Measurements from ENCODE around the gene VCAM1. TPM values are rescaled to one million over a fixed set of nuclear protein-coding genes. Genes with fewer than 3 reads are reported as not detected.
"Not testable (repeated sequence)": the region's sequence is repeated elsewhere in the genome, so short reads cannot be mapped to it uniquely, and the experiment has no call there.

Gene VCAM1
- polyA plus RNA-seq, 1 experiment, result 0.05 TPM

DNA sequence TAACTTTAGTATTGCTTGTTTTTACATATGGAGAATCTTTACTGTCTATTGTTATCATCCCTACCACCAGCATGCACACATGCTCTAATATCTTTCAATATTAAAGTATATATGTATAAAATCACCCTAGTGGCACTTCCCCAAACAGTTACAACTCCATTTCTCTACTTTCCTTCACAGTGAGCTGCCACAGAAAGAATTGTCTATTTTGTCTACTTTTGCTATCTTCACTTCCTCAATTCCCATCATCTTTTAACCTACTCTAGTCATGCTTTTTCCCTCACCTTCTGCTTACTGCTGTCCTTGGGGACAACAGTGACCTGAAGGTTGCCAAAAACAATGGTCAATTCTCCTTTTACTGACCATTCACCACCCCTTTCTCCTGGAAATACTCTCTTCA, 59.2 kb downstream of the VCAM1 start:
- no peak overlapping the region for H3K4me3 ChIP-seq (ENCODE audit: low read depth, low read length)
- TF ChIP-seq, protein P1, sequence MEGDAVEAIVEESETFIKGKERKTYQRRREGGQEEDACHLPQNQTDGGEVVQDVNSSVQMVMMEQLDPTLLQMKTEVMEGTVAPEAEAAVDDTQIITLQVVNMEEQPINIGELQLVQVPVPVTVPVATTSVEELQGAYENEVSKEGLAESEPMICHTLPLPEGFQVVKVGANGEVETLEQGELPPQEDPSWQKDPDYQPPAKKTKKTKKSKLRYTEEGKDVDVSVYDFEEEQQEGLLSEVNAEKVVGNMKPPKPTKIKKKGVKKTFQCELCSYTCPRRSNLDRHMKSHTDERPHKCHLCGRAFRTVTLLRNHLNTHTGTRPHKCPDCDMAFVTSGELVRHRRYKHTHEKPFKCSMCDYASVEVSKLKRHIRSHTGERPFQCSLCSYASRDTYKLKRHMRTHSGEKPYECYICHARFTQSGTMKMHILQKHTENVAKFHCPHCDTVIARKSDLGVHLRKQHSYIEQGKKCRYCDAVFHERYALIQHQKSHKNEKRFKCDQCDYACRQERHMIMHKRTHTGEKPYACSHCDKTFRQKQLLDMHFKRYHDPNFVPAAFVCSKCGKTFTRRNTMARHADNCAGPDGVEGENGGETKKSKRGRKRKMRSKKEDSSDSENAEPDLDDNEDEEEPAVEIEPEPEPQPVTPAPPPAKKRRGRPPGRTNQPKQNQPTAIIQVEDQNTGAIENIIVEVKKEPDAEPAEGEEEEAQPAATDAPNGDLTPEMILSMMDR (IDR thresholded peaks at IDR 0.05; ENCODE audit: insufficient read depth, low read depth, low read length), result no peak
- CTCF ChIA-PET, result no interaction called here
- no peaks in the 10 kb centered on the region for H3K27me3 ChIP-seq (ENCODE audit: control insufficient read depth, insufficient read depth, low read length)
- DNase-seq (ENCODE audit: low read depth), result no peak
- no peaks in the 10 kb centered on the region; the same call in 1 of the 2 replicates for H3K36me3 ChIP-seq (ENCODE audit: control insufficient read depth, insufficient read depth, low read length)
- POLR2A ChIA-PET, result no interaction called here

DNA sequence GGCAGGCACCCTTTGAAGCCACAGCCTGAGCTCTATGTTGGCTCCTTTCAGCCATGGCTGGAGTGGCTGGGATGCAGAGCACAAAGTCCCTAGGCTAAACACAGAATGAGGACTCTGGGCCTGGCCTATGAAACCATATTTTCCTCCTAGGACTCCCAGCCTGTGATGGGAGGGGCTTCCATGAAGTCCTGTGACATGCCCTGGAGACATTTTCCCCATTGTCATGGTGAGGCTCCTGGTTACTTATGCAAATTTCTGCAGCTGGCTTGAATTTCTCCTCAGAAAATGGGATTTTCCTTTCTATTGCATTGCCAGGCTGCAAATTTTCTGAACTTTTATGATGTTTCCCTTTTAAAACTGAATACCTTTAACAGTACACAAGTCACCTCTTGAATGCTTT, 61.3 kb downstream of the VCAM1 start:
- H3K27me3 ChIP-seq (ENCODE audit: control insufficient read depth, insufficient read depth, low read length), result no peaks in the 10 kb centered on the region
- TF ChIP-seq, protein P1 (IDR thresholded peaks at IDR 0.05; ENCODE audit: insufficient read depth, low read depth, low read length), result no peak
- ChIA-PET CTCF (no interaction called here), POLR2A (no interaction called here)
- H3K4me3 ChIP-seq (ENCODE audit: low read depth, low read length), result no peak overlapping the region
- H3K36me3 ChIP-seq (ENCODE audit: control insufficient read depth, insufficient read depth, low read length), result no peaks in the 10 kb centered on the region
- DNase-seq (ENCODE audit: low read depth), result no peak

DNA sequence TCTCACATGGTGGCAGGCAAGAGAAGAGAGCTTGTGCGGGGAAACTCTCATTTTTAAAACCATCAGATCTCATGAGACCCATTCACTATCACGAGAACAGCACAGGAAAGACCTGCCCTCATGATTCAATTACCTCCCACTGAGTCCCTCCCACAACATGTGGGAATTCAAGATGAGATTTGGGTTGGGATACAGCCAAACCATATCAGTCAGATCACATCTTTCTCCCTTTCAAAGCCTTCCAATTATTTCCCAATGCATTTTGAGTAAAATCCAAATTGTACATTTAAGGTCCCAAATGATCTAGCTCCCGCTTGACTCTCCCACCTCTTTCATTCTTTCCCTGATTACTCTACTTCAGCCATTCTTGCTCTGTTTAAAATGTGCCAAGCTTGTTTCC, 62.2 kb downstream of the VCAM1 start:
- DNase-seq (ENCODE audit: low read depth); H3K4me3 ChIP-seq (ENCODE audit: low read depth, low read length); H3K27me3 ChIP-seq (ENCODE audit: control insufficient read depth, insufficient read depth, low read length); H3K36me3 ChIP-seq (ENCODE audit: control insufficient read depth, insufficient read depth, low read length); CTCF ChIA-PET; POLR2A ChIA-PET: not testable (repeated sequence)

DNA sequence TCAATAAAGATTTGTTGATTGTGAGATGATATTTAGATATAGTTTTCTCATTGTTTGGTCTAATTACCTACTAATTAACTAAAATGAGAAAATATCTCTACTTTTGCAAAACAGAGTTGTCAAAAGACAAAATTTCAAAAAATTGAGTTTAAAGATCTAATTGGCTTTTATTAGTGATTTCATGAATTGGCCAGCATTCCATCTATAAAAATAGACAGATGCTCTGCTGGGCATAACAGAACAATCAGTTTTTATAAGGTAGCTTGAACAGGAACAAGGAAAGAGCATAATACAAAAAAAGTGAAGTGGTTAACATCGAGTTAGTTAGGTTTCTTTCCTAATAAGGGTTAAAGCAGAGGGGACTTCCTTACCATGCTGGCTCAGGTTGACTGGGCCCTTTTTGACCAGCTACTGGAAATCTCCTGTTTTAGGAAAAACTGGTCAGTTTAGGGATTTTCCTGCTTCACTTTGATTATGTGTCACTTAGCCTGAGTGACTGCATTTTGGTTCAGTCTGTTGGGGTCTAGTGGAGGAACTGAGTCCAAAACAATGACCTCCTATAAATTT, 63.0 kb downstream of the VCAM1 start:
- no peak overlapping the region for H3K4me3 ChIP-seq (ENCODE audit: low read depth, low read length)
- no peak for DNase-seq (ENCODE audit: low read depth)
- CTCF ChIA-PET, result no interaction called here
- no peaks in the 10 kb centered on the region for H3K36me3 ChIP-seq (ENCODE audit: control insufficient read depth, insufficient read depth, low read length)
- POLR2A ChIA-PET, result no interaction called here
- TF ChIP-seq, protein P1 (IDR thresholded peaks at IDR 0.05; ENCODE audit: insufficient read depth, low read depth, low read length), result no peak
- H3K27me3 ChIP-seq (ENCODE audit: control insufficient read depth, insufficient read depth, low read length), result no peaks in the 10 kb centered on the region; the same call in 1 of the 2 replicates

DNA sequence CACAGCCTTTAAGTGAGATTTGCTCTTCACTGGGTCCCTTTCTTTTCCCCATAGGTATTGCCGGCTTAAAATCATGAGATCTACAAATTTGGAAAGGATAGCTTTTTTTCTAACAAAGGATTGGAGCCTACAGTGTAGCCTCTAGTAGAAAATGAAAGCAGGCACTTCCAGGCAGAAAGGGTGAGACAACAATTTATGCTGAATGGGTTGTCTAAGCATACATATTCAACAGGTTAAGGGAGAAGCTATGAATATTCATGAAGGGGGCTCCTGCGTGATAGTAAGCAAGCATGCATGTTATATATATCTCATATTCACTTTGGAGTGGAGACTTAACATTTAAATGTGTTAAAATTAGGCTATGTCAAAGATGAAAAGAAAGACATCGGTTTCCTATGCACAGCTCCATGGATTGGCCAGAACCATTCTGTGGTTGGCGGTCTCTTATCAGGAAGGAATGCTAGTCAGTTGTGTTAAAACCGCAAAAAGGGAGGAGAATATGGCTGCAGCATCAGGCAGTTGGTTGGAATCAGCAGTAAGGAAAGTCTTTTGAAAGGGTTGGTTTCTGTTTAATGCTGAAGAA, 66.0 kb downstream of the VCAM1 start:
- no peak overlapping the region for H3K4me3 ChIP-seq (ENCODE audit: low read depth, low read length)
- no peaks in the 10 kb centered on the region; the same call in 1 of the 2 replicates for H3K27me3 ChIP-seq (ENCODE audit: control insufficient read depth, insufficient read depth, low read length)
- CTCF ChIA-PET, result no interaction called here
- POLR2A ChIA-PET, result no interaction called here
- no peaks in the 10 kb centered on the region for H3K36me3 ChIP-seq (ENCODE audit: control insufficient read depth, insufficient read depth, low read length)
- DNase-seq (ENCODE audit: low read depth), result no peak
- TF ChIP-seq, protein P1 (IDR thresholded peaks at IDR 0.05; ENCODE audit: insufficient read depth, low read depth, low read length), result no peak

DNA sequence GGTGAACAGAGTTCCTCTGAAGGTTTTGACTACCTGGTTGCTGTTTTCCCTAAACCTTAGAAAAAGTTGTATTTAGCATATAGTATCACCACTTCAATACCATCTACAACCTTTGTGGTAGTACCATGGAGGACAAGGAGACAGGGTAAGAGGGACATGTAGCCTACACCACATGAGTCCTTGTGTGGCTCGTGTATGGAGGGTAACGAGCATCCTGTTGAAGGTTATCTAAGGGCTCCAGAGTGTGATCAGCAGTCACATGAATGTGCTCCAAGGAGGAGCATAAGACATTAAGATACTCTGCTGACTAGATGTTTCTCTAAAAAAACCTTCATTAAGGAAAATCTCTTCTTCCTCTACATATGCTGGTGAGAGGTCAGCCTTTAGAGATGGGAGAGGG, 67.3 kb downstream of the VCAM1 start:
- Histone ChIP-seq H3K27me3 (ENCODE audit: control insufficient read depth, insufficient read depth, low read length) (no peaks in the 10 kb centered on the region; the same call in 1 of the 2 replicates), H3K36me3 (ENCODE audit: control insufficient read depth, insufficient read depth, low read length) (no peaks in the 10 kb centered on the region), H3K4me3 (ENCODE audit: low read depth, low read length) (no peak overlapping the region)
- CTCF ChIA-PET, result no interaction called here
- POLR2A ChIA-PET, result no interaction called here
- TF ChIP-seq, protein P1 (IDR thresholded peaks at IDR 0.05; ENCODE audit: insufficient read depth, low read depth, low read length), result no peak
- DNase-seq (ENCODE audit: low read depth), result no peak

All from BJ (cell line).